ENCODE measurements around the gene FAM118B.

FAM118B gene

GRCh38 chr11:126192361-126192760 is 19.2 kb upstream of the FAM118B start:
- Histone ChIP-seq H3K9me2 (ENCODE audit: low read depth, low read length) (no peaks in the 10 kb centered on the region), H3K79me2 (ENCODE audit: insufficient read depth, low read length) (no peaks in the 10 kb centered on the region), H3K9ac (ENCODE audit: low read length) (no peak overlapping the region), H3K9me3 (ENCODE audit: low read length) (no peaks in the 10 kb centered on the region), H3K27me3 (ENCODE audit: insufficient read depth, low read length) (no peaks in the 10 kb centered on the region), H3K4me3 (ENCODE audit: low read depth, low read length, poor library complexity, severe bottlenecking) (no peak overlapping the region), H3F3A (ENCODE audit: insufficient read depth, low read length) (no peaks in the 10 kb centered on the region), H3K4me2 (ENCODE audit: low read length) (no peak overlapping the region), H3K36me3 (ENCODE audit: insufficient read depth, low read length) (peaks cover 42% of the 10 kb centered on the region), H4K20me1 (ENCODE audit: insufficient read depth, low read length) (no peaks in the 10 kb centered on the region), H3K4me1 (ENCODE audit: insufficient read depth, low read length, severe bottlenecking) (peaks cover 18% of the 10 kb centered on the region), H2AFZ (ENCODE audit: low read length) (no peak overlapping the region), H3K27ac (ENCODE audit: low read depth, low read length, poor library complexity, severe bottlenecking) (no peak overlapping the region)
- TF ChIP-seq, protein P1, sequence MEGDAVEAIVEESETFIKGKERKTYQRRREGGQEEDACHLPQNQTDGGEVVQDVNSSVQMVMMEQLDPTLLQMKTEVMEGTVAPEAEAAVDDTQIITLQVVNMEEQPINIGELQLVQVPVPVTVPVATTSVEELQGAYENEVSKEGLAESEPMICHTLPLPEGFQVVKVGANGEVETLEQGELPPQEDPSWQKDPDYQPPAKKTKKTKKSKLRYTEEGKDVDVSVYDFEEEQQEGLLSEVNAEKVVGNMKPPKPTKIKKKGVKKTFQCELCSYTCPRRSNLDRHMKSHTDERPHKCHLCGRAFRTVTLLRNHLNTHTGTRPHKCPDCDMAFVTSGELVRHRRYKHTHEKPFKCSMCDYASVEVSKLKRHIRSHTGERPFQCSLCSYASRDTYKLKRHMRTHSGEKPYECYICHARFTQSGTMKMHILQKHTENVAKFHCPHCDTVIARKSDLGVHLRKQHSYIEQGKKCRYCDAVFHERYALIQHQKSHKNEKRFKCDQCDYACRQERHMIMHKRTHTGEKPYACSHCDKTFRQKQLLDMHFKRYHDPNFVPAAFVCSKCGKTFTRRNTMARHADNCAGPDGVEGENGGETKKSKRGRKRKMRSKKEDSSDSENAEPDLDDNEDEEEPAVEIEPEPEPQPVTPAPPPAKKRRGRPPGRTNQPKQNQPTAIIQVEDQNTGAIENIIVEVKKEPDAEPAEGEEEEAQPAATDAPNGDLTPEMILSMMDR (IDR thresholded peaks at IDR 0.05; ENCODE audit: low read length) = no peak
- TF ChIP-seq EZH2 (IDR thresholded peaks at IDR 0.05; ENCODE audit: borderline replicate concordance, low read length) = no peak

GRCh38 chr11:126193038-126193478 is 18.5 kb upstream of the FAM118B start:
- no peak overlapping the region for H3K9ac ChIP-seq (ENCODE audit: low read length)
- H3K9me2 ChIP-seq (ENCODE audit: low read depth, low read length) = no peaks in the 10 kb centered on the region
- H4K20me1 ChIP-seq (ENCODE audit: insufficient read depth, low read length) = no peaks in the 10 kb centered on the region
- TF ChIP-seq EZH2 (IDR thresholded peaks at IDR 0.05; ENCODE audit: borderline replicate concordance, low read length) = no peak
- TF ChIP-seq, protein P1 (IDR thresholded peaks at IDR 0.05; ENCODE audit: low read length) = no peak
- no peaks in the 10 kb centered on the region for H3F3A ChIP-seq (ENCODE audit: insufficient read depth, low read length)
- H3K9me3 ChIP-seq (ENCODE audit: low read length) = no peaks in the 10 kb centered on the region
- H3K27ac ChIP-seq (ENCODE audit: low read depth, low read length, poor library complexity, severe bottlenecking) = no peak overlapping the region
- H3K79me2 ChIP-seq (ENCODE audit: insufficient read depth, low read length) = no peaks in the 10 kb centered on the region
- no peak overlapping the region for H2AFZ ChIP-seq (ENCODE audit: low read length)
- H3K4me1 ChIP-seq (ENCODE audit: insufficient read depth, low read length, severe bottlenecking) = peaks cover 16% of the 10 kb centered on the region
- no peaks in the 10 kb centered on the region for H3K27me3 ChIP-seq (ENCODE audit: insufficient read depth, low read length)
- no peak overlapping the region for H3K4me2 ChIP-seq (ENCODE audit: low read length)
- H3K4me3 ChIP-seq (ENCODE audit: low read depth, low read length, poor library complexity, severe bottlenecking) = no peak overlapping the region
- peaks cover 49% of the 10 kb centered on the region for H3K36me3 ChIP-seq (ENCODE audit: insufficient read depth, low read length)

- Histone ChIP-seq H4K20me1 (ENCODE audit: insufficient read depth, low read length) (no peaks in the 10 kb centered on the region), H3K9me2 (ENCODE audit: low read depth, low read length) (no peaks in the 10 kb centered on the region), H3K79me2 (ENCODE audit: insufficient read depth, low read length) (no peaks in the 10 kb centered on the region), H3K27me3 (ENCODE audit: insufficient read depth, low read length) (no peaks in the 10 kb centered on the region), H3K36me3 (ENCODE audit: insufficient read depth, low read length) (peaks cover 59% of the 10 kb centered on the region), H2AFZ (ENCODE audit: low read length) (no peak overlapping the region), H3K4me3 (ENCODE audit: low read depth, low read length, poor library complexity, severe bottlenecking) (no peak overlapping the region), H3K4me2 (ENCODE audit: low read length) (no peak overlapping the region), H3K9ac (ENCODE audit: low read length) (no peak overlapping the region), H3K27ac (ENCODE audit: low read depth, low read length, poor library complexity, severe bottlenecking) (no peak overlapping the region), H3K9me3 (ENCODE audit: low read length) (no peaks in the 10 kb centered on the region), H3K4me1 (ENCODE audit: insufficient read depth, low read length, severe bottlenecking) (peaks cover 5% of the 10 kb centered on the region), H3F3A (ENCODE audit: insufficient read depth, low read length) (no peaks in the 10 kb centered on the region)
- TF ChIP-seq EZH2 (IDR thresholded peaks at IDR 0.05; ENCODE audit: borderline replicate concordance, low read length) = no peak
- TF ChIP-seq, protein P1 (IDR thresholded peaks at IDR 0.05; ENCODE audit: low read length) = peak; percentile 65
Observed at GRCh38 chr11:126194121-126194543, 17.4 kb upstream of the FAM118B start.
